PC-3 (cell line): Measurements from ENCODE around the gene PLXNB1. TPM values are rescaled to one million over a fixed set of nuclear protein-coding genes. Genes with fewer than 3 reads are reported as not detected.

Experiments used
- ATAC-seq: fragments of 200-7000 bp; cut with Tn5 transposase; 2 replicates; pipeline ENCODE4 v1.9.1; 2020; ENCODE audit warnings: mild to moderate bottlenecking, moderate library complexity
- BruUV-seq: library from RNA; stranded (reverse); fragments of 400-500 nt; replicated peaks from 2 replicates; lab custom pipeline; 2021; lab: Mats Ljungman, UMichigan
- CTCF ChIA-PET: fragments of 300-600 bp; sonication (Branson Sonifier 250); formaldehyde crosslinking; loops from one replicate; lab custom pipeline; 2022; ENCODE audit warnings: antibody characterized with exemption; lab: Charles Lee
- POLR2A ChIA-PET: fragments of 300-600 bp; sonication (Branson Sonifier 250); formaldehyde crosslinking; loops from one replicate; lab custom pipeline; 2022; ENCODE audit warnings: antibody characterized with exemption; ENCODE audit not compliant: unreplicated experiment; lab: Charles Lee
- DNase-seq: peaks from one replicate; pipeline ENCODE4 v3.0.0-alpha.2; 2015
- H2AFZ ChIP-seq: fragments of 300-600 bp; sonication (generic); 2 replicates; pipeline ENCODE4 v1.6.0; 2016; ENCODE audit warnings: antibody characterized with exemption, low read length
- H3F3A ChIP-seq: fragments of 300-600 bp; sonication (generic); one replicate; pipeline ENCODE4 v1.6.0; 2017; ENCODE audit warnings: antibody characterized with exemption, low read length, control low read depth, mild to moderate bottlenecking; ENCODE audit not compliant: unreplicated experiment
- H3K27ac ChIP-seq: fragments of 300-600 bp; sonication (generic); 2 replicates; pipeline ENCODE4 v1.5.1; 2016; ENCODE audit warnings: mild to moderate bottlenecking, low read length
- H3K27me3 ChIP-seq: fragments of 300-600 bp; sonication (generic); 2 replicates; pipeline ENCODE4 v1.6.1; 2016; ENCODE audit warnings: low read length, mixed read lengths
- H3K36me3 ChIP-seq: fragments of 300-600 bp; sonication (generic); 2 replicates; pipeline ENCODE4 v1.6.1; 2016; ENCODE audit warnings: low read depth, mixed run types, low read length, mixed read lengths
- H3K4me1 ChIP-seq: fragments of 300-600 bp; sonication (generic); 2 replicates; pipeline ENCODE4 v1.5.1; 2016; ENCODE audit warnings: low read length; ENCODE audit not compliant: insufficient read depth
- H3K4me2 ChIP-seq: fragments of 300-600 bp; sonication (generic); 2 replicates; pipeline ENCODE4 v1.6.0; 2016; ENCODE audit warnings: low read length
- H3K4me3 ChIP-seq: fragments of 300-600 bp; sonication (generic); 2 replicates; pipeline ENCODE4 v1.5.1; 2016; ENCODE audit warnings: mild to moderate bottlenecking, low read length, mixed read lengths
- H3K79me2 ChIP-seq: fragments of 300-600 bp; sonication (generic); 2 replicates; pipeline ENCODE4 v1.6.1; 2017; ENCODE audit warnings: low read length, mixed read lengths
- H3K9ac ChIP-seq: fragments of 300-600 bp; sonication (generic); 2 replicates; pipeline ENCODE4 v1.6.0; 2016; ENCODE audit warnings: mild to moderate bottlenecking, low read length
- H3K9me2 ChIP-seq: fragments of 300-600 bp; sonication (generic); replicated peaks from 2 replicates; pipeline ENCODE4 v1.6.1; 2016; ENCODE audit warnings: mixed run types, low read length, mixed read lengths
- H3K9me3 ChIP-seq: fragments of 300-600 bp; sonication (generic); 2 replicates; pipeline ENCODE4 v1.6.1; 2016; ENCODE audit warnings: low read length, mixed read lengths
- H4K20me1 ChIP-seq: fragments of 300-600 bp; sonication (generic); 2 replicates; pipeline ENCODE4 v1.6.1; 2016; ENCODE audit warnings: low read length, mixed read lengths
- CTCF ChIP-seq: fragments of 300-600 bp; sonication (generic); conservative IDR thresholded peaks from 2 replicates; pipeline ENCODE4 v1.5.1; 2017; ENCODE audit warnings: antibody characterized with exemption, low read depth, mild to moderate bottlenecking, low read length
- EZH2 ChIP-seq: fragments of 300-600 bp; sonication (generic); IDR thresholded peaks from one replicate; pipeline ENCODE4 v1.6.1; 2017; ENCODE audit warnings: antibody characterized with exemption, mild to moderate bottlenecking, low read length; ENCODE audit not compliant: unreplicated experiment
- EZH2phosphoT487 ChIP-seq: fragments of 300-600 bp; sonication (generic); IDR thresholded peaks from 2 replicates; pipeline ENCODE4 v1.6.1; 2018; ENCODE audit warnings: mild to moderate bottlenecking, antibody characterized with exemption, low read length, borderline replicate concordance
- intact Hi-C: fragments of 100-400 bp; cut with micrococcal nuclease; formaldehyde crosslinking; loops from 2 replicates; pipeline ENCODE4 v1.9.0; 2023
- total RNA-seq: library from RNA; depleted of rRNA; stranded (reverse); fragments of >200 nt; gene quantifications from 2 replicates; pipeline ENCODE4 v1.2.3, GENCODE V29; 2014

The PLXNB1 gene
- total RNA-seq, 1 experiment from 2014 or later: 35.4 TPM

- Histone ChIP-seq H3F3A (no peaks in the 10 kb centered on the region), H4K20me1 (no peaks in the 10 kb centered on the region), H2AFZ (no peak overlapping the region), H3K4me1 (peaks cover 11% of the 10 kb centered on the region; the same call in 1 of the 2 replicates), H3K4me2 (no peak overlapping the region), H3K9ac (no peak overlapping the region), H3K27me3 (no peaks in the 10 kb centered on the region), H3K36me3 (no peaks in the 10 kb centered on the region), H3K4me3 (no peak overlapping the region), H3K9me2 (no peaks in the 10 kb centered on the region), H3K27ac (no peak overlapping the region), H3K79me2 (no peaks in the 10 kb centered on the region), H3K9me3 (no peaks in the 10 kb centered on the region)
- POLR2A ChIA-PET: no interaction called here
- no peak for DNase-seq
- BruUV-seq: no TSS peak
- intact Hi-C loops: no loop called here
- TF ChIP-seq EZH2phosphoT487 (no peak), EZH2 (no peak), CTCF (no peak)
- CTCF ChIA-PET: interaction anchor here (0.9 to 3.9 kb wide), 2 partner anchors 37 kb away, joined by 3 to 222 read pairs; no protein-coding TSS in a partner anchor
- no peak for ATAC-seq
These were observed 31.0 kb downstream of the PLXNB1 start for GRCh38 chr3:48398701-48399386.

- Histone ChIP-seq H3K36me3 (no peaks in the 10 kb centered on the region), H3K27me3 (no peaks in the 10 kb centered on the region), H3K9me2 (no peaks in the 10 kb centered on the region), H3K27ac (no peak overlapping the region), H3K9ac (no peak overlapping the region), H4K20me1 (no peaks in the 10 kb centered on the region), H3K79me2 (no peaks in the 10 kb centered on the region), H3K4me1 (peaks cover 11% of the 10 kb centered on the region; the same call in 1 of the 2 replicates), H2AFZ (no peak overlapping the region), H3K4me2 (no peak overlapping the region), H3K4me3 (no peak overlapping the region), H3F3A (no peaks in the 10 kb centered on the region), H3K9me3 (no peaks in the 10 kb centered on the region)
- intact Hi-C loops: no loop called here
- BruUV-seq: no TSS peak
- ATAC-seq (no peak), DNase-seq (no peak)
- TF ChIP-seq EZH2phosphoT487 (no peak), EZH2 (no peak), CTCF (no peak)
- ChIA-PET CTCF (interaction anchor here (0.9 kb wide), 1 partner anchor 38 kb away, joined by 3 read pairs; no protein-coding TSS in a partner anchor), POLR2A (no interaction called here)
These were observed 31.9 kb downstream of the PLXNB1 start for GRCh38 chr3:48397767-48398681.
